Measurements from ENCODE around the gene RCAN2.

DNA sequence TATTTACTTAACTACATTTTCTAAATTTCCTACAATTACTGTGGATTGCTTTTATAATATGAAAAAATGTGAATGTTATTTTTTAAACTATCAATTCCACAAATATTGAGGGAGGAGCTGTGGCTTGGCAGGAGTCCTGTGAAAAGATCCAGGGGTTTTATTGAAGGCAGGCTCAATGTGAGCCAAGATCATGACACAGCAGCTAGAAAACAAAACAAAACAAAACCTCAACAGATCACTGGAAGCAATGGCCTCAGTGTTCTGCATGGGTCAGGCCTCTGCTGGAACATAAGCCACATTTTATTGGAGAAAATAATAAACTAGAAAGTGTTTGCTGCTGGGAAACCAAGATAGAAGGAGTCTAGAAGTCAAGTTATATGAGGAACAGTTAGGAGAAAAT, 19.4 kb upstream of the RCAN2 start:
- TF ChIP-seq EZH2phosphoT487 (IDR thresholded peaks at IDR 0.05; ENCODE audit: borderline replicate concordance, low read depth, low read length) (no peak), CTCF (conservative IDR thresholded peaks at IDR 0.05; ENCODE audit: low read length) (no peak)

Data from OCI-LY7 (cell line).